22Rv1 (cell line): ENCODE measurements around the gene SLC38A1.

Source experiments
- H3K27ac ChIP-seq: fragments of 450-650 bp; 2 replicates; pipeline ENCODE4 v1.5.1; 2017
- CTCF ChIP-seq: fragments of 450-650 bp; IDR thresholded peaks from 2 replicates; pipeline ENCODE4 v1.5.1; 2017; ENCODE audit warnings: mild to moderate bottlenecking
- ZFX ChIP-seq: fragments of 450-650 bp; IDR thresholded peaks from 2 replicates; pipeline ENCODE4 v1.6.1; 2017; ENCODE audit warnings: antibody characterized with exemption, borderline replicate concordance

SLC38A1 gene

GRCh38 chr12:46160981-46161690 lies 107.7 kb downstream of the SLC38A1 start:
- TF ChIP-seq ZFX (no peak), CTCF (no peak)
- no peak overlapping the region for H3K27ac ChIP-seq

GRCh38 chr12:46160101-46160980 lies 108.5 kb downstream of the SLC38A1 start:
- H3K27ac ChIP-seq = no peak overlapping the region

DNA sequence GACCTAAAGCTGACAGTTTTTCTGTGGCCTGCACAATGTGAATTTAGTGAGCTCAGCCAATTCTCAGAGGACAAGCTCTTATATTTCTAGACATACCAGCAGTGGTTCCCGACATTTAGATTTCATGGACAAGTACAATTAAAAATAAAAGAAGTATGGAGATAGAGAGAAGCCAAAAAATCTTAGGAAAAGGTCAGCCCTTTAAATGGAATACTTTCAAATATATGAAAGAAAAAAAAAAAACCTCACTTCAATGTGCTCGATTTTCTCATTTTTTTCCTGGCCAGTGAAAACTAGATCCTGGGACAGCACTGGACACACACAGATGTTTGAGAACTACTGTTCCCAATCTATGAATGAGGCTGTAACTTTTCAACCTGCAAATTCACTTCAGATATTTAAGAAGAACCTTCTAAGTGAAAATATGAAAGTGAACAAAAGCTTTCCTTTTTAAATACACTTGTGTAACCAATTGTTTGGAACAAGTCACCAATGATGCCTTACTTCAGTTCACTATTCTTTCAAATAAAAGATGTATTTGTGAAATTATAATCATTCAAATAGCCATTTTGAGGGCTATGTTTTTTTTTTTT lies 109.4 kb downstream of the SLC38A1 start:
- no peak for TF ChIP-seq ZFX
- no peak for TF ChIP-seq CTCF
- no peak overlapping the region for H3K27ac ChIP-seq

More at GRCh38 chr12:46160101-46160980, 108.5 kb downstream of the SLC38A1 start:
- no peak for TF ChIP-seq CTCF
- no peak for TF ChIP-seq ZFX

DNA sequence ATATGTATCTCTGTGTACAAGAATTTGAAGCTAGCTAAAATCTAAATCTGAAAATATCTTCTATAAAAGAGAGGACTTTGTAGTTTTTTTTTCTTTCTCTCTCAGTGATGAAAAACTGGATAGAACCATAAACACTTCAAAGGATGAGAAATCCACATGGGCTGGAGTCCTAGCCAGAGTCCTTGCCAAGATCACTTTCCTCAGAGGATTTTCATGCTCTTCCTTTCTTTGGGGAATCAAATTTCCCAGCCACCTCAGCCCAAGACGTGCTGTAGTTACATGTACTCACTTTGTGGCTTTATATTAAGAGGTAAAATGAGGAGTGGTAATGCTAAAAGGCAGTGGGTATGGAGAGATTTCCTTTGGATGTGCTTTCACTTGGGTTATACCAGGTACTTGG lies 110.3 kb downstream of the SLC38A1 start:
- no peak overlapping the region for H3K27ac ChIP-seq
- TF ChIP-seq CTCF = no peak
- no peak for TF ChIP-seq ZFX

- no peak for TF ChIP-seq CTCF
- TF ChIP-seq ZFX = no peak
- 0 out of 2 replicates have a peak overlapping the region, but pooled peaks have one; percentile 3 for H3K27ac ChIP-seq
Measured at GRCh38 chr12:46154221-46154985, 114.4 kb downstream of the SLC38A1 start.

DNA sequence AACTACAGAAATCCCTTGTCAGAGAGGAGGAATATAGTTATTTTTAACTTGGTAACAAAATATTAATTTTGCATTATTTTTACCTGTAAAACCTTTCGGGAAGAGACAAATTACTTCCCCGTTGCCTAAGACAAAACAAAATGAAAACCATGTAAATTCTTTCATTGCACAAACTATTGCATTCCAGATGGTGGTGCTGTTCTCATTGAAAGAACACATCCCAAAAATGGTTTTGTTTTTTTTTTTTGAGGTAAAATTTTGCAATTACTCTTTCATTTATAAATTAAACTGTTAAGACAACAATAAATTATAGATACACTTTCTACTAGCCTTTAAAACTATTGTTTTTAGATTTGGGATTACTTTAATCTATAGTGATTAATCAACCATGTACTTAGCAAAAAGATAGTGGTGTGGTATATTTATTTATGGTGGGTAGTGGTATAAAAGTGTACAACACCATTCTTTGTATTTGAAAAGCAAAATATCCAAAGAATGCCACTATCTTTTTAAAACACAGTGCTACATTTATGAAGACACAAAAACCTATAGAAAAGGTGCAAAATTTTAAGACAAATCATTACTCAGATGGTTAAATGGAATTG lies 115.5 kb downstream of the SLC38A1 start:
- TF ChIP-seq CTCF = peak; percentile 93
- TF ChIP-seq ZFX = no peak
- H3K27ac ChIP-seq = no peak overlapping the region
